NOMO-1 (cell line): Measurements from ENCODE around the gene JMJD1C.

Experiments
- DNase-seq, 2 experiments: peaks; one replicate each; lab custom pipeline; 2025; ENCODE audit not compliant: unreplicated experiment in 2 of 2; lab: John Stamatoyannopoulos, UW

Gene JMJD1C

DNA sequence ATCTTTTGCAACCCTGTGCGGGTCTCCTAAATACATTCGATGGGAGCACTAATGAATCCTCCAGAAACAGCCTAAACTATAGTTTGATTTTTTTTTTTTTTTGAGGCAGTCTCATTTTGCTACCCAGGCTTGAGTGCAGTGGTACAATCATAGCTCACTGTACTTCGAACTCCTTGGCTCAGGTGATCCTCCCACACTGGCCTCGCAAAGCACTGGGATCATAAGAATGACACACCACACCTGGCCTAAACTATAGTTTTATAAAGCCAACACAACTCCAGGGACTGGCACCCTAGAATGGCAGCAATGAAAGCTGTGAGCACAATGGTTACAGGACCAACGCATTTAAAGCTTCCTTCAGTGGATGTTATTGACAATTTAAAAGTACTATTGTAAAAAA, 14.5 kb upstream of the JMJD1C start:
- no peak for DNase-seq

DNA sequence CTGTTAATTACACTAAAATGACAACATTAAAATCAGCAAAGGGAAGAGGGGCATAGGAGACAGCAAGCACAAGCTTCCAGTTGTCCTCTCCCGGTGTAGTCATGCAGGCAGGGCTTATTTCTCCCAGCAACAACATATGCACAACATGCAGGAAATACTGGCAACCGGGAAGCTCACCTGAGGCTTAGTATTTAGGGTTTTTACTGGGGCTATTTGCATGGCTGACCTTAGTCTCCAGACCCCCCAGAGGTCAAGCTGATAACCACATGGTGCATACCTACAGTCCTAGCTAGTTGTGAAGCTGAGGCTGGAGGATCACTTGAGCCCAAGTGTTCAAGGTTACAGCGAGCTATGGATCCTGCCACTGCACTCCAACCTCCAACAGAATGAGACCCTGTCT, 12.8 kb upstream of the JMJD1C start:
- no peak for DNase-seq

DNA sequence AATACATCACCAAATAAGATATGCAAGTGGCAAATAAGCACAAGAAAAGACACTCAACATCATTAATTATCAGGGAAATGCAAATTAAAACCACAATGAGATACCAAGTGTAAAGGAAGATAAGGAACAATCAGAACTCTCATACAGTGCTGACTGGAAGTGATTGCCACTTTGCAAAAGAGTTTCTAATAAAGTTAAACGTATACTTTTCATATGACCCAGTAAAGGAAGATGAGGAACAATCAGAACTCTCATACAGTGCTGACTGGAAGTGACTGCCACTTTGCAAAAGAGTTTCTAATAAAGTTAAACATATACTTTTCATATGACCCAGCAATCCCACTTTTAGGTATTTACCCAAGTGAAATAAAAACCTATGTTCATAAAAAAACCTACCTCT, 12.2 kb upstream of the JMJD1C start:
- no peak for DNase-seq

DNA sequence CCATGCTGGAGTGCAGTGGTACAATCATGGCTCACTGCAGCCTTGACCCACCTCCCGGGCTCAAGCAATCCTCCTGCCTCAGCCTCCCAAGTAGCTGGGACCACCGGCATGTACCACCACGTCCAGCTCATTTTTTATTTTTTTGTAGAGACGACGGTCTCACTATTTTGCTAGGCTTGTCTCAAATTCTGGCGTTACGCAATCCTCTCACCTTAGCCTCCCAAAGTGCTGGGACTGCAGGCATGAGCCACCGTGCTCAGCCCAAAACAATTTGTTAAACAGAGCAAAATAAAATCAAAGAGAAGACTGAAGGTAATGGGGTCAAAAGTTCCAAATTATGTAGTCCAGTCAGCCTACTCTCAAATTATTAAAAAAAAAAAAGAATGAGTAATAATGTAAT, 8.7 kb upstream of the JMJD1C start:
- DNase-seq, result no peak

DNA sequence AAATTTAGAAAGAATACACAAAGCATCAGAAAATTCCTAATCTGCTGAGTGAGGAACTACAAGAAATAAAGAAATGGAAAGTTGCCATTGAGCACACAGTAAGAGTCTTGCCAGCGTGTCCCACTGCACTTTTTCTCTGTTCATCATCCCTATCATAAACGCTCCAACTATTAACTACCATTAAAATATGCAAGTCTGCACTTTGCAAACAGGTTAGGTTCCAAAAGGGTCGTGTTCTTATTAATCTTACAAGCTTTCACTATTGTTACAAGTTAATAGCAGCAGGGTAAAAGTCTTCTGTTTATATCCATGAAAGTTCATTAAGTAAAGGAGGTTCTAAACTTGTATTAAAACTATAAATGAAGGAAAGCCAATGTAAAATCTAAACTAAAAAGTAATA, 5.2 kb upstream of the JMJD1C start:
- DNase-seq, result no peak

DNA sequence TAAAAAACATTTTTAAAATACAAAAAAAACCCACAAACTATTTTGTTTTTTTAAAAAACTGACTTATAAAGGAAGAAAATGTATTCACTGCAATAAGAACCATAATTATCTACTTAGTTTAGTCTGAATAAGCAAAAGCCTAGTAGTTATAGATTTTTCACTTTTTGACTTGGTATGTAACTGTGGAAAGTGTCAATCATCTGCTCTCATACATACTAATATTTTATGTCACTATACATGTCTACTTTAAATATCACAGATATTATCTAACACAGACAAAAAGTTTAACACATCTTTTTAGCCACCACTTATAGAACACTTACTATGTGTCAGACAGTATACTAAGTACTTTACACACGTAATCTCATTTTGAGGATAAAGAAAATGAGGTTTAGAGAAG, 3.2 kb upstream of the JMJD1C start:
- DNase-seq, result no peak

DNA sequence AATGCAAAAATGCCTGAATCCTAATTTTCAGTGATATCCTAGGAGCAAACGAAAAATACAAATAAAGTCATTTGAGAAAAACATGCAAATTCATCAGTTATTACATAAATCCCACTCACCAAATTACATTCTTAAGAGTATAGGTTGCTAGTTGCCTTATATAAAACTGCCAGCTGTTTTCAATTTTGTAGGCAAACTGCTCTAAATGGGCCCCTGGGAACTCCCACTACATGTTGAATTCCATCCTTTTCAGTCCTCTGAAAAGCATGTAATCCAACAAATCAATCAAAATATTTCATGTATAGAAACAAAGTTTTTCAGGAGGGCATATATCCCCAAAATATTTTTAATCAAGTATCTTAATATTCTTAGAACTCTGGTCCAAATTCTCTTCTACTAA, 2.1 kb upstream of the JMJD1C start:
- no peak for DNase-seq

DNA sequence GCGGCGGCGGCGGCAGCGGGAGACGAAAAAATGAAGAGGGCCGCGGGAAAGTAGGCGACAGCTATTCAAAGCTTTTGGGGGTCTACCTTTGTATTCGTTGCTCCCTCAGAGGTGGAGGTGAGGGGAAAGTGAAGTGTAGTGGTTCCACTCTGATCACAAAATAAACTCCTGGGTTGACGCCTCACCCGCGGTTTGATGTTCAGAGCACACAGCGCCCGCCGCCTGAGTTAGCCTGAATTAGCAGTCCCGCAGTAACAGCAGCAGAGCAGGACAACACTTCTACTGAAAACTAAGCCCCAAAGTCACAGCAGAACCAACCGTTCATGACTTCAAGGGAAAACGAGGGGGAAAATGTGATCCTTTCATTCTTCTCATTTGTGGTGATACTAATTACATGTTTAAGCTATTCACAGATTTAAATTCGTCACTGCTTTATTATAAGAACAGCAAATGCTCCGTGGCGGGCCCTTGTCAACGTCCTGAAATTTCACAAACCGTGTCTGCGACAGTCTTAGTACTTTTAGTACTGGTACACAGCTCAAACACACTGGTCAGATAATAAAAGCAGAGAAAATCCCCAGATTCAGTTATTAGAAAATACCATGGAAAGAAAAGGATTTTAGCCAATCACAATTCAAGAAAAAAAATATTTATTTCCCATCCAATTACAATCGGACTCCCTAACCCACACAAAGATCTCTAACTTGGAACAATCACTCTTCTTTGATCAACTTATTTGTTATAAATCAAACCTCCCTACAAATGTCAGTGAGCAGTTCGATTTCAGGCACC, 563 bp upstream of the JMJD1C start:
- peak in 1 of 2 experiments; percentile 44 for DNase-seq

DNA sequence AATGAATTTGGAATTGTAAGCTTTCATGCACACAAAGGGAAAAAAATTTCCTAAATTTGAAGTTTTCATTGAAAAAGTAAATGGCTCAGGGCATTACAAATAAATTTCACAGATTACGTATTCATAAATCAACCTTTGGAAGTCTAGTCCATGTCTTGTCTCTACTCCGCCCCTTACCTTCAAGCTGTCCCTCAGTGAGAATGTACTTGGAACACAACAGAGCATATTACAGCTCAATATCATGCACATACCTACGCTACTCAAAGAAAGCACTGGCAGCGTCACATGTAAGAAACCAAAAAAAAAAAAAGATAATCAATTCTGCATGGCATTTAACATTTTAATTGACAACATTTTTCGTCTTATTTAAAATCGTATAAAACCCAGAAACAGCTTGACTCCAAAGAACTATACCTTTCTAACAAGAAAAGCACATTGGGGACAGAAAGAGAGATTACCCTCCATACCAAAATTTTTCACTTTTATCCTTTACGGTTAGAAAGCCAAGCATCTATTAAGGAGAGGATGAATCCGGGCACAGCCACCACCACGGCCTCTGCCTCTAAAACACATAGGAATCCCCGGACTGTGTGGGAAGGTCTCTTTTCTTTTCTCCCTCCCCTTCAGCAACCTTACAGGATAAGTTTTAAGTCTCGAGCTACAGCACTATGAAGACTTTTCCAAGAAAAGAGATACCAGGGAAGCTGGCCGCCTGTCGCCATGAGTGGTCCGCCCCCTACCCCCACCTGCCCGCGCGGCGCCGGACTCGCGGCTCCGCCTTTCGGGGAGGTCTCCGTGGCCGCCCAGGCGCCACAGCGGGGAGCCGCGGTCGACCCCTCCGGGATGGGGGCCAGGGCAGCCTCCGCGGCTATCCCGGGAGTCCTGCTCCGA, 1.1 kb downstream of the JMJD1C start:
- DNase-seq, result peak; percentile 84 to 90

DNA sequence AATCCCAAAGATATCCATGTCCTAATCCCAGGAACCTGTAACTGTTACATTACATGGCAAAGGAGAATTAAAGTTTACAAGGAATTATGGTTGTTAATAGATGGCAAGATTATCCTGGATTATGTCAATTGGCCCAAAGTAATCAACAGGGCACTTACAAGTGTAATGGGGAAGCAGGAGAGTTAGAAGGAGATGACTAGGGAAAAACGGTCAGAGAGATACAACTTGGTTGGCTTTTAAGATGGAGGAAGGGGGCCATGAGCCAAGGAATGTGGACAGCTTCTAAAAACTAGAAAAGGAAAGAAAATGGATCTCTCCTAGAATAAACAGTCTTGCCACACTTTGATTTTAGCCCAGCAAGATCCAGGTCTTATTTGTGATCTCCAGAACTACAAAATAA, 3.3 kb downstream of the JMJD1C start:
- no peak for DNase-seq

DNA sequence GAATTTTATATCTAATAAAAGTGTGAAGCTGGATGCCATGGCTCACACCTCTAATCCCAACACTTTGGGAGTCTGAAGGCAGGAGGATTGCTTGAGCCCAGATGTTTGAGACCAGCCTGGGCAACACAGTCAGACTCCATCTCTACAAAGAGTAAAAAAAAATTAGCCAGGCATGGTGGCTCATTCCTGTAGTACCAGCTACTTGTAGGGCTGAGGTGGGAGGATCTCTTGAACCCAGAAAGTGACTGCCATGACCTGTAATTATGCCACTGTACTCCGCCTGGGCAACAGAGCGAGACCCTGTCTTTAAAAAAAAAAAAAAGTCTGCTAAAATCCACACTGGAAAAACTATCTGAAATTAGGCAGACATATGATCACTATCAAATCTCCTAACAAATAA, 7.6 kb downstream of the JMJD1C start:
- no peak for DNase-seq

DNA sequence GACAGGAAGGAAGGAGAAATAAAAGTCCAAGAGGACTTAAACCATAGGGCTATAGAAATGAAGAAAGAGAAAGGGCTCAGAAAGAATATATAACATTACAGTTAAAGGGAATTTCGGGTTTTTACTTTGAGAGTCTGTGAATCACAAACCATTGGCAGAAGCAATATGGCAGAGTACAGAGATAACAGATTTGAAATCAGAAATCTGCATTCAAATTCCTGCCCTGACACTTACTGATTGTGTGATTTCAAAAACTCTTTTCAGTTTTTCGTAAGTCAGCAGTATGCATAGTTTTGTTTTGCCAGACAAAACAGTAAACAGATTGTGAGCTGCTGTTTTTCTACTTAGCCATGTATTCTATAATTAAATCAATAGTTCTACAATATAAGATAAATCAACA, 8.2 kb downstream of the JMJD1C start:
- DNase-seq, result no peak

DNA sequence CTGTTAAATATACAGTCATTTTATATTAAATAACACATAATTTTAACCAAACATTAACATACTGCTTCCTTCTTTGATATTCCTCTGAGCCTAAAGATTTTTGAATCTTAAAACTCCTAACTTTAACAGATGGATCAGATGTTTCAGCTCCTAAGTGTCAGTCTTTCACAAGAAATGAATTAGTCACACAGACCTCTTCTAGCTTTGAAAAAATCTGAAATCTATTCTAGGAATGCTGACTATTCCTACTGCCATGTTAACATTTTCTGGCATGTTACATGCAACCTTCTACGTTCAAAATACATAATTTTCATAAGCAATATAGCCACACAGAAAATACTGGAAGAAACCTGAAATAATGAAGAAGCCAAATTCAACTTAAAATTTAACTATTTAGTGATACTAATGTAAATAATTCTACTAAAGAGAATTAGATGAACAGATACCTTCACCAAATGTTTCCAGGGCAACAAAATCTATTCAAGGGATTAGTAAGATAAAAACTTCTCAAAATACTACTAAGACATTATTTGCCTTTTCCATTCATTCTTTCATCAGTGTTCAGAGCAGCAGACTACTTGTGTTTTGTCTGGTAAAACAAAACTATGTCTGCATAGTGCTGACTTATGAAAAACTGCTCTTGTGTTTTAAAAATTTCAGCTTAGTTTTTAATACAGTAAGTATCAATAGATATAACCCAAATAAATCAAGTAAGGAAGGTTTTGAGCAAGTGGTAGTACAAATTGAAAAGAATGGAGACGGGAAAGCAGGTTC, 9.2 kb downstream of the JMJD1C start:
- no peak for DNase-seq

DNA sequence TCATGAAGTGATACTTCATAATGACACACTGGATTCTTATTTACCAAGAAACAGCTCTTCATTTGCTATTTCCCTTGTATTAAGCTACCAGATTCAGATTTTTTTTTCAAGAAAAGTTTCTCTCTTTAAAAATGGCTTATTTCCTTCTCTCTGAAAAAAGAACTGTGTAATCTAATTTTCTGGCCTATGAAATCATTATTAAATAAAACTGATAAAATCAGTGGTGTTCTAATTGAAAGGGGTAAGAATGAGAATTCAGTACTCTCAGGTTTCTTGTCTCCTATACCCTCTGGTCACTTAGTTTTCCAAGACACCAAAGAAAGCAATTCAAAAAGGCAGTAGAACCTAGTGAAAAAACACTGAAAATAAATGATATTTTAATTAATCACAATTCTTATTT, 10.3 kb downstream of the JMJD1C start:
- DNase-seq, result no peak

DNA sequence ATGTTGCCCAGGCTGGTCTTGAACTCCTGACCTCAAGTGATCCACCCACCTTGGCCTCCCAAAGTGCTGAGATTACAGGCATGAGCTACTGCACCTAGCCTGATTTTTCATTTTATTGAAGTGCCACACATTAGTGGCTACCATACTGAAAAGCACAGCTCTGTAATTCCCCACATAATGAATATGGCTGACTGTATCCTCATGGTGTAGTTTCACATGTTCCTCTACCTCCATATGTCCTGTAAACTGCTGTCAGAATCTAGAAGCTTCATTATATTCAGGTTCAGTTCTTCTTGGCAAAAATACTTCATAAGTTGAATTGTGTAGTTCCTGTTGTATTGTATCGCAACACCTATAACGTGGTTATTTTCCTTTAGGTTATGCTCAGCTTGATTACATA, 11.1 kb downstream of the JMJD1C start:
- no peak for DNase-seq

DNA sequence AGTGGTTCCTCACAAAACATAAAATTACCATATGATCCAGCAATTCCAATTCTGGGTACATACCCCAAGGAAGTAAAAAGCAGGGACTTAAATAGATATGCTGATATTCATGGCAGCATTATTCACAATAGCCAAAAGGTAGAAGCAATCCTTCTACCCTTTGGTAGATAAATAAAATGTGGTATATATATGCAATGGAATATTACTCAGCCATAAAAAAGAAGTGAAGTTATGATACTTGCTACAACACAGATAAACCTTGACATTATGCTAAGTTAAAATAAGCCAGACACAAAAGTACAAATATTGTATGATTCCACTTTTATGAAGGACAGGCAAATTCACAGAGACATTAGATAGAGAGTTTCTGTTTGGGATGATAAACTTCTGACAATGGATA, 13.3 kb downstream of the JMJD1C start:
- no peak for DNase-seq

DNA sequence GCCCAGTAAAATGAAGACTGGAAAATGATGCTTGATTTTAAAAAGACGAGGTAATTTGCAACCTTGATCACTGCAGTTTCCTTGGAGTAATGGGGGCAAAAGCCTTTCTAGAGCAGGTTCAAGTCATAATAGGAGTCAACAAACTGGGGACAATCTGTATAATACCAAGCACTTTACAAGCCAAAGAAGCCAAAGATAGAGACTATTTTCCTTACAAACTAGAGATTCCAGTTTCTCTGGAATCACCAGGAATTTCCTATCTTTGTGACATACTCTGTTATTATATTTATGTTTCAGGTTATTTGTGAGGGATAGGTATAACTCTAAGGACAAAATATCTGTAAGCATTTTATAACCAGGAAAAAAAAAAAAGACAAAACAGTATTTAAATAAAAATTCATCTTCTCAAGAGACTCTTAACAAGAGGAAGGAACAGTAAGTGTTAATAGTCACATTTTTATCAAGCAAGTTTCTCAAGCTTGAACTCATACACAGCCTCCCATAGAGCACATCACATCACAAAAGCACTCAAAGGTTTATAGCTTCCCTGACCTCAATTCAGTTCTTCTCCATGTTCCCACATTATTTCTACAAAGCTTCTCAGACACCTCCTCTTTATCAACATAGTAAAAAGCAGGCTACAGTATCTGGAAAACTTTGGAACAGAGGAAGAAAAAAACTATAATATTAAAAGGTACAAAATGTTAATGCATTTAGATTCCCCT, 18.9 kb downstream of the JMJD1C start:
- no peak for DNase-seq

DNA sequence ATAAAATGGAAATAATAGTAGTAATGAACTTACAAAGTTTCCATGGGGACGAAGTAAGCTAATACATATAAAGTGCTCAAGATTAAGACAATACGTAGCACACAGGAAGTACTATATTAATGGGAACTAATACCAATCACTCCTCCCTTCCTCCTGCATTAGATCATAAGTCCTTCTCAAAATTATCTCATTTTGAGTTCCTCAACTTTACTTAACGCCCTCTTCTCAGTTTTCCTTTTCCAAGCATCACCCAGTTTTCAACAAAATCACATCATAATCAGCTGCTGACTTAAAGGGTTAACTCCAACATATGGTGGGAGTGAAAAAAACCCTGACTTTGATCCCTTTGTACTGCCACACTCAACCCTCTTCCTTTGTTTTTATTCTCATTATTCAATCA, 24.4 kb downstream of the JMJD1C start:
- DNase-seq, result no peak

DNA sequence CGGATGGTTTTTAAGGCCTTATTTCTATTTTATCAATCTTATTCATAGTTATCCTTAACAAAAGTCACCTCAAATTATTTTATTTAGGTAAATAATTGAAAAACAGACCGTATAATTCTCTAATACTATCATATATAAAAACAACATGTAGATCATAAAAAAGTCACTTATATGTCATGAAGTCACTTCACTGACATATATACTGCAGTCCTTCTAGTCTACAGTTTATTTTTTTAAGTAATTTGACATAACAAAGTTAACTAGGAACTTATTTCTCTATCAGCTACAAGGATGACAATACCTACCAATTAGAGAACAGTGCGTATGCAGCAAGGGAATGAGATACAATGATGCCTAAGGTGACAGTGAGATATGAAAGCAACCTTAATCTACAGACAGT, 26.2 kb downstream of the JMJD1C start:
- no peak for DNase-seq
